DMS53 treated with DMSO at 0.1 percent for 48 hours (cell line): Measurements from ENCODE around the gene TRAM2.

Source experiments
- DNase-seq: peaks from one replicate; lab custom pipeline; 2025; ENCODE audit not compliant: unreplicated experiment; lab: John Stamatoyannopoulos, UW

The TRAM2 gene

DNA sequence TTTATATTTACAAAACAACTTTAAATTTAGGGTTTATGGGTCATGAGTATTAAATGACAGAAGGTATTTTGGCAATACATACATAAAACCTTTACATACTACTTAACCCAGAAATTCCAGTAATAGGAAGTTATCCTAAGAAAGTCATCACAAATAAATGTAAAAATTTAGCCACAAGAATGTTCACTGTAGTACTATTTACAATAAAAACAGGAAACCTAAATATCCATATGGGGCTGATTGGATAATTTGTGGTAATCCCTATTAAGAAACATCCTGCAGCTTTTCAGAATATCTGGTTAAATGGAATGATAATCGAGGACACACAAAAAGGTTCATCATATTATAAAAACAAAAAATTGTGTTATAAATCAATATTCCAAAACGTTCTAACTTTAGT is 44.4 kb downstream of the TRAM2 start:
- no peak for DNase-seq

DNA sequence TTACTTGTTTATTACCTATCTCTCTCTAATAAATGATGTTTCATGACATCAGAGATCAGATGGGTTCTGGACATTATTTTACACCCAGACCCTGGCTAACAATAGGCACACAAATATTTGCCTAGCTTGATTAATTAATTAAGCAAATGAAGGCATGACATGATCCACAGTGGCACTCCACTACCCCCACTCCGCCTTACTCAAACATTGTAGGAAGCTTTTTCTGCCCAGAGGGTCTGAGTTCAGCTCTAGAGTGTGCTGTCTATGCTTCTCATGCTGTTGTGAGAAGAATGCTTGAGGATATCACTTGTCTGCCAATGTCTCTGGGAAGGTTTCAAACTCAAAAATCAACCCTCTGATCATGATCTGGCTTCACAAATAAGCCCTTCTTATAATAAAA is 45.0 kb downstream of the TRAM2 start:
- DNase-seq: no peak

DNA sequence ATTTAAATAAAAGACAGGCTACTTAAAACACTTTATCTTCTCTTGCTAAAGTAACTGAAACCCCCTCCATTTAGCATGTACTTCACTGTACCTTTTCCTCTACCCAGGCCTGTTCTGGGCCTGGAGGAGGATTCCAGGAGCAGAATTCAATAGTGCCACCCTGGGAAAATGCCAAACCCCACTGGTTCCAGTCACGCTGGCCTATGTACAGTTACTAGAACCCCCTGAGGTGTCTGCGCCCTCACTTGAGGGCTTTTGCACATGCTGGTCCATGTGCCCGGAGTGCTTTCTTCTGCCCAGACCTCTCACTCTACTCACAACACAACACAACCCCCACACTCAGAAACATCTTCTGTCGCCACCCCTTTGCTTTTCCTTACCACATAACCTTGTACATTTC is 45.5 kb downstream of the TRAM2 start:
- no peak for DNase-seq

DNA sequence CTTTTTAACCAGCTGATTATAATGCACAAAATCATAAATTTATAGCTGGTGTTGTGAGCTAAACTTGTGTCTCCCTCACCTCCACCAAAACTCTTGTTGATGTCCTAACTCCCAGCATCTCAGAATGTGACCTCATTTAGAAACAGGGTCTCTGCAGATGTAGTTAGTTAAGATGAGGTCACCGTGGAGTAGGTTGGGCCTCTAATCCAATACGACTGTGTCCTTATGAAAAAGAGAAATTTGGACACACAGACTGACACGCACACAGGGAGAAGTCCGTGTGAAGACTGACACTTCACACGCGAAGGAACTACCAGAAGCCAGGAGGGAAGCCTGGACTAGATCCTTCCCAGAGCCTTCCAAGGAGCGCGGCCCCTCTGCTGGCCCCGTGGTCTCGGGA is 46.5 kb downstream of the TRAM2 start:
- DNase-seq: no peak

DNA sequence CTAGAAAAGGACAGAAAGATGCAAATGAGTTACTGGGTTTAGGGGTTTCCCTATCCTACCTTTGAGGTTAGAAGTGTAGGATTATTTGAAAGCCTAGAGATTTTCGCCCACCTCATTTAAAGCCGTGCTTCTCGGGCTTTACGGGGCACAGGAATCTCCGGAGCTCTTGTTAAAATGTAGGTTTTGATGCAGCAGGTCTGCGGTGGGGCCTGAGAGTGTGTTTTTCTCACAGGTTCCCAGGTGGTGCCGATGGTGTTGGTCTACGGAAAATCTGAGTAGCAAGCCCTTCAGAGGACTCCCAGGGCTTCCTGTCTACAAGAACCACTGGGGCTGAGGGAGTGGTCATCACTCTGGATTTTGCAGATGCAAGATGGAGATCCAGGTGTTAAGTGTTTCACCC is 47.5 kb downstream of the TRAM2 start:
- no peak for DNase-seq

DNA sequence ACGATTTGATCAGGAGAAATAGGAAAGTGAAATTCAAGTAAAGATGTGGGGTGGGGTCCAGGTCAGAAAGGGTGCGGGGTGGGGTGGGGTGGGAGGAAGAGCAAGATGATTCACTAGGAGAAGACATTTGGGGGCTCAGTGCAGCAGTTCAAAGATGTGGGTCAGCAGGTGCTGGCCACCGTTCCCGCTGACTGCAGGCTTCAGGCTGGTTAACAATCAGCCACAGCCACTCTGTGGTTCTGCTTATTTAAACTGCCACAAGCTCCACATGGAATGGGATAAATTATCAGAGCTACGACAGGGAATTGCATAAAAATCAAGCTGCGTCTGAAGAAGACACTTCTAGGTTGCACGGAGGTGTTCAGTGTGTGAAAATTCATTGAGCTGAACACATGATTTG is 49.4 kb downstream of the TRAM2 start:
- DNase-seq: no peak

DNA sequence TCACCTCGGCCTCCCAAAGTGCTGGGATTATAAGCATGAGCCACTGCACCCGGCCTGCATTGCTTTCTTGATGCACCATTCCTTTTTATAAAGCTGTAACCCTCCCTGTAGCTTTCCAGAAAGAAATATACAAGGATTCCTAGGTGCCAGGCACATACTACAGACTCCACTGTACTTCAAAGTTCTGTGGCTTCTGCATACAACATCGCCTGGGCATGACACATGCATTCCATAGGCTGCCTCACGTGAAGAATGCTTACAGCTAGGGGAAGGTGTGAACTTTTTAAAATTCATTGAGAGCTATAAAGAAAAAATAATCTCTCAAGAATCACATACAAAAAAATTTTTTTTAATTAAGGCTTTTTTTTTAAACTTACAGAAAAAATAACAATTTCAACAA is 50.2 kb downstream of the TRAM2 start:
- no peak for DNase-seq

DNA sequence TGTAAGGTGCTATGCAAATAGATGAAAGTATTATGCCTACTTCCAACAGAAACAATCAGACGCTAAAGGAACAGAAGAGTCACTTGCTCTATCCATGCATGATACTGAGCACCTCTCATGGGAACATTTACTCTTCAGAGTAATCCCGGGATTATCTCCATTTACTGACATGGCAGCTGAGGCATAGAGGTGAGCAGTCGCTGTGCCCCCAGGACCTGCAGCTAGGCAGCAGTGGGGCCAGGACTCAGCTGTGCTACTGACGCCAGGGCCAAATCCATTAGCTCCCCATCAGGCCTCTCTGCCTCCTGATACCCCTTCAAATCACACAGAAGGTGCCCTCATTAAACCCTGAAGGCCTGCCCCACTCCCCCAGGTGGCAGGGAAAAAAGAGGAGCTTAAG is 51.9 kb downstream of the TRAM2 start:
- DNase-seq: no peak

DNA sequence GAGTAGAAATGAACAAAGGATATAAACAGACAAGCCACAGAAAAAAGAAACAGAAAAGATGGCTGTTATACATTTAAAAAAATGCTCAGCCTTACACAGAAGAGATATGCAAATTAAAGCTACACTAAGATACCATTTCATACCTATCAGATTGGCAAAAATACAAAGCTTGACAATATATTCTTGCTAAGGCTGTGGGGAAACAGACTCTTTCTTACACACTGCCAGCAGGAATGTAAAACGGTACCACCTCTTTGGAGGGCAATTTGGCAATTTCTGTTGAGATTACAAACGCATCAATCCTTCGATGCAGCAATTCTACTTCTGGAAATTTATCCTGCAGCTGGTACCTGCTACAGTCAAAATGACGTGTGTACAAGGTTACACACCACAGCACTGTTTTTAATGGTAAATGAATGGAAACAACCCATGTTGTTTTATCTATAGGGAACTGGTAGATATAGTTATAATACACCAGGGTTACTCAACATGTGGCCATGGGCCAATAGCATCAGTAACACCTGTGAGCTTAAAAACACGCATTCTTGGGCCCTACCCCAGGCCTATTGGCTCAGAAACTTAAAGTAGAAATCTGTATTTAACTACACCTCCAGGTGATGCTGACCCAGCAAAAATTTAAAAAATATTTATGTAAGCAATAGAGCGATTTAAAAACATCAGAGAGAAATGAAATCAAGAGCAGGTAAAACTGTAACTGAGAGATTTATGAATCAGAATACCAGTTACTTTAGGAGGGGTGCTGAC is 53.3 kb downstream of the TRAM2 start:
- DNase-seq: no peak

DNA sequence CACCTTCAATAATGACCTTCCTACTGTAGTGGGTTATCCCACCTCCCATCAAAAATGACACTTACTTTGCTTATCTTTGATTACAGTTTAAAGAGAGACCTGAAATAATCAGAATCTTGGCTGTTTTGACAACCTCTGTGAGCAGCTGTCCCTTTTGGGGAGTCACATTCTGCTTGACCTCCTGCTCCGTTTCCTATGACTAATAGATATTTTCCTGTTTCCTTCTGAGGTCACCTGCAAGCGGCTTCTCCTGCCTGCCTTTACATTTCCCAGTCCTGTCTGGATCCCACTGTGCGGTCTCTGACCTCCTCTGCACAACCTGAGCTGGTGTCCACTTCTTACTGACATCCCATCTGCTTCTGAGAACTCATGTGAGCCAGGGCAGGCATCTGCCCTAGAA is 54.2 kb downstream of the TRAM2 start:
- DNase-seq: no peak

DNA sequence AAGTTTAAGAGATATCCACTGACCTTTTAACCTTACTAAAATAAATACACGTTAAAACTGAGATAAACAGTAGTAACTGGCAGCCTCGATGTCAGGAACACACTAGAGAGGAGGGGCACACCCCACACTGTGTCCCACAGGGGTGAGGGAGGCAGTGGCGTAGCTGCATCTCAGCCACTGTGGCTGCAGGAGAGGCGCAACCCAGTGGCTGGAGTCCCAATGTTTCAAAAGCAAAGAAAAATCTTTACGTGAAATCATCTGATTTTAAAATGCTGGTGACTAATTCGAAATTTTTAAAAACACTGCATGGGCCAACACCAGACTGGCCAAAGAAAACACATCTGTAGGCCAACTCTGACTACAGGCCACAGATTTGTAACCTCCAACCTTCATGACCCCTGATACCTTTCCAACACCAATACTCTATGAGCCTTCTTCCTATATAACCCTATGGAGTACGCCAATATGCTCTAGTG is 54.7 kb downstream of the TRAM2 start:
- no peak for DNase-seq

DNA sequence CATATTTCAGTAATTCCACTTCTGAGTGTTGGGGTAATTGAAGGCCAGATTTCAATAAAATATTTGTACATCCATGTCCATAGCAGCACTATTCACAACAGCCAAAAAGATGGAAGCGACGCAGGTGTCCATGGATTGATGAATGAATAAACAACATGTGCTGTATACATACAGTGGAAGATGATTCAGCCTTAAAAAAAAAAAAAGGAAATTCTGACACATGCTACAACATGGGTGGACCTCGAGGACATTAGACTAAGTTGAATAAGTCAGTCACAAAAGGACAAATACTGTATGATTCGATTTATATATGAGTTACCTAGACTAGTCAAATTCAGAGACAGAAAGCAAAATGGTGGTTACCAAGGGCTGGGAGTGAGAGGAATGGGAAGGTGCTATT is 57.2 kb downstream of the TRAM2 start:
- DNase-seq: no peak

DNA sequence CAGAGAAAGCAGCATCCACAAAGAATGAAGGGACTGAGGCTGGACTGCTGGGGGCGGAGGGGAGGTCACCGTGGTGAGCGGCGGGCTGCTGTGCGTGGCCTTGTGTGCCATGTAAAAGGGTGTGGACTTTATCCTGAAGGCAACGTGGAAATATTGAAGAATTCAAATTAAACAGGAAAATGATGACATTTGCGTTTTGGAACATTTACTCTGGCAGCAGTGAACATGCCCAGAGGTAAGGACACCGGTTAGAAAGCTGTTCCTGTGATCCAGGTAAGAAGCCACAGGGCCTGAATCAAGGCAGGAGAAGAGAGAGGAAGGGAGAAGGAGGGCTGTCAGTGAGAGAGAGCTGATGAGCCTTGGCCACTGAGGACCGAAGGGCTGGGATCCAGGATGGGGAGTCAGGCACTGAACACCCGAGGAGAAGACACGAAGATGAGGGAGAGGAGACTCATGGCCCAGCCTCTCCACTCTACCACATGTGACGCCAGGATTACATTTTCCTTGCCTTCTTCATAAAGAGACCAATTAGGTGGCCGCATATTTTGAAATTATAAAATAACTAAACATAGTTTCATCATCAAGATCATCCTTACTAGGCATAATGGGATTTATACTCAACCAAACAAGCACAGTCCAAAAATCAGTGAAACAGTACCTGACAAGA is 58.4 kb downstream of the TRAM2 start:
- no peak for DNase-seq

DNA sequence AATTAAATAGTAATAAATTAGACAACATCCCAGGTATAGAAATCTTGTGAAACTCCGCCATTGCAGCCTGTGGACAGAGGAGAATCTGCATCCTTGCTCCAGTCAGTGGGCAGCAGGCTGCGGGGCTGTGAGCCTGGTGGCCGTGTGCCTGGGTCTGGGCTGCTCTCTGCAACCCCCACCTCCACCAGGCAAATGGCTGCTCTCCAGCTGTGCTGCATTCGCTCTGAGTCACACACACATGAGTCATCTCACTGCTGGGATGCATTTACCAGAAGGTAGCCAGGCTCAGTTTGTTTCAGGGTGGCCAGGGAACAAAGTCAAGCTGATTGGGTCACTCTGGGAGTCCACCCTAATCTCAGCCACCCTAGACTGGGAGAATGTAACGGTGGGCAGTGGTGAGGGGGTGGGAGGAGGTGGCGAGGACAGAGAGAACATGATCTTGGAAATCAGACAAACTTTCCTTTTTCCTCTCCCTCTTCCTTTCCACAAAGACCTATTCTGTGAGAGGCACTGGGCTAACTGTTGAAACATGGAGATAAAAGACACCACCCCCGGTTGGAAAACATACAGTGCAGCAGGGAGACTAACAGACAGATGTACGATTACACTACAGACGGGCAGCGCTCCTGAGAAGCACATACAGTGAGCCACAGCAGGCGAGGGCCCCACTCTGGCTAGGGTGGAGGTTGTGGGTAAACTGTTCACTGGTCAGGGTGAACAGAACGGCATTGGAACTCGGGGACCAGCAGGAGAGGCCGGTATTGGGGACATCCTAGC is 59.2 kb downstream of the TRAM2 start:
- DNase-seq: peak; percentile 68

DNA sequence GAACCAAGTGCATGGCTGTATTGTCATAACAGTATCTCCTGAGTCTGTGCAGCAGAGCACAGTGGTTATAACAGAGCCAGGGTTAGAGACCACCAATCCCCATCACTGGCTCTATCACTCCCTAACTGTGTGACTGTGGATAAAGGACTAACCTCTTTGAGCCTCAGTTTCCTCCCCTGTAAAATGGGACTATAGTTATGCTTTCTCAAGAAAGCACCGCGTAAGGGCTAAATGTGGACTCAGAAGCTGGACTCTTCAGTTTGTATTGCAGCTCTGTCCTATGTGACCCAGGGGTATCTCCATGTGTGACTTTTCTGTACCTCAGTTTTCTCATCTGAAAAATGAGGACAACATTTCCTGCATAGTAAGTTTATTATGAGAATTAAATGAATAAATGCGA is 59.9 kb downstream of the TRAM2 start:
- no peak for DNase-seq

DNA sequence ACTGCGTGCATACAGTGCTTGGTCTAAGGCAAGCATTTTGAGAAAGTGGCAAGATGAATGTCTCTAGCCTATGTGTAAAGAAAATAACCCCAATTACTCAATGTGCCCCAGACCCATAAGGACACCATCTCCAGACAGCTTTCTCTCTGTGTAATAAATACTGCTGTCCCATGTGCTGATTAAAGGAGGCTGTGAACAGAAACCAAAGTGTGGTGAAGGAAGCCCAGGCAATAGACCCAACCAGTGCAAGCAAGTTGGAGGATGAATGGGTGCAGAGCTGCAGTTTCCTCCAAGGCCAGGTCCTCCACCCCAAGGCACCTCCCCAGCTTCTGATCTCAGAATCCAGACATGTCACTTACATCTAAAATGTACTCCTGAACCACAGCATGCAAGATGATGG is 60.6 kb downstream of the TRAM2 start:
- DNase-seq: no peak

DNA sequence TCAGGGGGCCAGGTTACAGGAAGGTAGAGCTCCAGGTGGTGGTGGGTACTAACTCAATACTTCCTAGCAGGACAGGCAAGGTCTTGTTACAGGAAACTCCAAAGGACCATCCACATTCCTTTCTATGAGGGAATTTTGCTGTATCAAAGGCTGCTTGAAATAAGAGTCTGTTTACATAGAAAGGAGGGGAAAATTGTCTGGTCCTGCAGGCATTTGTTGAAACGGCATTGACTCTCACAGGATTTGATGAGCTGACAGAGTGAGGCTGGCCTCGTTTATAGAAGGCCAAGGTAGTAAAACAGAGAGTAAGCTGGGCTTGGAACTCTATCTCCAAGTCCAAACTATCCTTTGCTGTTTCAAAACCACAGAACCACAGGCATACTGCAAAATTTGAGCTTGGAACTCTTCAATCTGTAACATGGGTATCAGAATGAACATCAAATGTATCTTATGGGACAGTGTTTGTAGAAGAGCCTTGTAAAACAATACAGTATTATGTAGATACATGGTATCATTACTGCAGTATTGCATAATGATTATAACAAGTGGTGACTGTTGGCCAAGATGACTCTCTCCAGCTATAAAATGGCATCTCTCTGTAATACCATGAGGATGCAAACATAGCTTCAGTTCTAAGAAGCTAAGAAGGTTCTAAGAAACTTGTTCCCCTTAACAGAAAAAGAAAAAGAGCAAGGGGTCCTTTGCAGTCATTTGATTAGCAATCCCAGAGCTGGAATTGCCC is 61.5 kb downstream of the TRAM2 start:
- DNase-seq: no peak

DNA sequence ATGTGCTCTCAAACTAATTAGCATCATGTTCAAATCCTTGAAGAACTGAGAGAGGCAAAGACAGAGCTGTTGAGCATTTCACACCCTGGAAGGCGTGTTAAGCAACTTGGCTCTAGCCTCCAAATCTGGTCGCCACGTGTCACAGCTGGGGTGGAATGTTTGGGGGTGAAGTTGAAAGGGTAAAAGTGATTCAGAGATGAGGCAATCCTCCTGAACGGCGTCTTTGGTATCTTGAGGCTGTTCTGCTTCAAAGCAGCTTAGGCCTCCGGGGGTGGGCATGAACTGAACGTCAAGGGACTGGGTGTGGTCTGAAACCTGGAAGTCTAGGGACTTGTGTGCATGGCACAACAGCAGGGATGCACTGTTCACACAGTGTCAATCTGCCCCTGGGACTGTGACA is 62.3 kb downstream of the TRAM2 start:
- DNase-seq: no peak

DNA sequence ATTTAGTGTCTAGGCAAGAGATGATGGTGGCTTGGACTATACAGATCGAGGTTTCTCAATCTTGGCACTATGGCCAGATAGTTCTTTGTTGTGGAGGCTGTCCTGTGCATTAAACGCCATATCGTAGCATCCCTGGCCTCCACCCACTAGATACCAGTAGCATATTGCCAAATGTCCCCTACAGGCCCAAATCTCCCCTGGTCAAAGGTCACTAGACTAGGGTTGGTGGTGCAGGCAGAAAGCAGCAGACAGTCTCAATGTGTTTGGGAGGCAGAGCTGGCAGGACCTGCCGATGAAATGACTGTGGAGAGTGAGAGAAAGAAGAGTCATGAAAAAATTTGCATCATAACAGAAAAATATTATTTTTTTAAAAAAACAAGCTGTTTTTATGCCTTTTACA is 63.0 kb downstream of the TRAM2 start:
- DNase-seq: no peak

DNA sequence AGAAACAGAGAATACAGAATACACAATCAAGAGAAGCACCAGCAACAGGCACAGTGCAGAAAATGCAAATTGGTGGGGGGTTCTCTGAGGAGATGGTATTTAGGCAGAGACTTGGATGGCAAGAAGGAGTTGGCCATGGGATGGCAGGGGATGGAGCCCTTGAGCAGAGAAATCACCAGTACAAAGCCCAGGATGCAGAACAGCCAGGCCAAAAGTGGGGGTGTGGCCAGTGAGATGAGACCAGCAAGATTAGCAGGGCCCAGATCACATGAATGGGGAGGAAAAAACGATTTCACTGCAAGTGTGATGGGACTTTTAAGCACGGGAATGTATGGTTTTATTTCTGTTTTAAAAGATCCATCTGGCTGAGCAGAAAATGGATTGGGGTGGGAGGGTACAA is 63.4 kb downstream of the TRAM2 start:
- no peak for DNase-seq

DNA sequence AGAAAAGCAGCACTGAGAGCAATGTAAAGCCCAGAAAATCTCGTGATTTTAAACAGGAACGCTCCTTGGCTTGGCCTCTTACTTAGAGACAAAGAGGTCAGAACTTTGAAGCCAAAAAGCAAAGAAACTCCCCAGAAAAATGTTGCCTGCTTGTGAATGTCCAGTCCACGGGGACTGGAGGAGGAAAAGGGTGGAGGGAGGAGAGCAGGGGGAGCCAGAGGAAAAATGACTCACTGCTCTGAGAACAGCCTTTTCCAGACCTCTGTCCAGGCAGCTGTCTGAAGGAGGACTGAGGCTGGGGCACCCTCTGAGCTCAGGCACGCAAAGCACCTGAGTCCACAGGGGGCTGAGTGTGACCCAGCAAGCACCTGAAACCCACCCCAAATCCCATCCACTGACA is 64.7 kb downstream of the TRAM2 start:
- DNase-seq: no peak
